Measurements from ENCODE around the gene TYRO3. TPM values are rescaled to one million over a fixed set of nuclear protein-coding genes. Genes with fewer than 3 reads are reported as not detected.
A peak's percentile ranks its signal among the peaks of the same experiment; 100 is the strongest.

TYRO3 gene
- total RNA-seq, 1 experiment from 2014 or later = 23.2 TPM

- H3K4me1 ChIP-seq = no peaks in the 10 kb centered on the region
- no peak for DNase-seq
- no peaks in the 10 kb centered on the region for H3K9me3 ChIP-seq (replicated peaks)
- no peak overlapping the region for H3K27ac ChIP-seq
- no peaks in the 10 kb centered on the region for H3K36me3 ChIP-seq
- no peak overlapping the region for H3K4me3 ChIP-seq
- H3K27me3 ChIP-seq = no peaks in the 10 kb centered on the region
Observed at GRCh38 chr15:41596972-41597371, 38.0 kb downstream of the TYRO3 start.

DNA sequence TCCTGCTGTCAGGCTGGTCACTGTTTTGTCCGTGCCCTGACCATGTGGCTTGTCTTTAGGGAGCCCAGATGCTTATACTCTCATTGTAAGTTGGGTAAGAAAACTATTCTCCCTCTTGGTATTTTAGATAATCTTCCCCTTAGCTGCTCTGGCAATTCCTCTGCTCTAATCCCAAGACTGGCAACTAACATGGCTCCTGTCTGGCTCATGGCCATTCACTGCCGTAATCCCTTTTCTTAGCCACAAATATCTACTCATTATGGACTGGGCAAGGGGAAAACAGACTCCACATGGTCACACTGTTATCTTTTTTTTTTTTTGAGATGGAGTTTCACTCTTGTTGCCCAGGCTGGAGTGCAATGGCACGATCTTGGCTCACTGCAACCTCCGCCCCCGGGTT, 38.8 kb downstream of the TYRO3 start:
- DNase-seq = no peak
- H3K4me3 ChIP-seq = no peak overlapping the region
- H3K4me1 ChIP-seq = no peaks in the 10 kb centered on the region
- no peaks in the 10 kb centered on the region for H3K9me3 ChIP-seq (replicated peaks)
- no peaks in the 10 kb centered on the region for H3K36me3 ChIP-seq
- no peak overlapping the region for H3K27ac ChIP-seq
- no peaks in the 10 kb centered on the region for H3K27me3 ChIP-seq

DNA sequence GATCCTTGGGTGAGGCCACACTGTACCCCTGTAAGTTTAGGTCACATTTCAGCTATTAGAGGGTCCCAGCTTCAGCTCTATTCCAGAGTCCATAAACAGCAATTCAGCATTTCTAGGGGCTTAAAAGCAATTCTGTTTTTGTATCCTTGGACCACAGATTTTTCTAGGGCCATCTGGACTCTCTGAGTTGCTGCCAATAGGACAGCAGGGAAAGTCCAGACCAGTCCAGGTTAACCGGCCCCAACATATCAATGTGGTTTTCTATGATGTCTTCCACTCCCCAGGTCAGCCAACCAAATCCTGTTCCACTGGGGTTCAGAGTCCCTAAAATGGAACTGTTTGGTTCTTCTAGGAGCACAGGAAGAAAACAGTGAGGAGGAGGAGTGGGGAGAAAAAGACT, 40.0 kb downstream of the TYRO3 start:
- H3K27me3 ChIP-seq = no peaks in the 10 kb centered on the region
- H3K36me3 ChIP-seq = no peaks in the 10 kb centered on the region
- DNase-seq = no peak
- H3K4me3 ChIP-seq = no peak overlapping the region
- no peaks in the 10 kb centered on the region for H3K9me3 ChIP-seq (replicated peaks)
- no peak overlapping the region for H3K27ac ChIP-seq
- H3K4me1 ChIP-seq = no peaks in the 10 kb centered on the region

GRCh38 chr15:41603411-41603935, 44.5 kb downstream of the TYRO3 start:
- no peak overlapping the region for H3K4me3 ChIP-seq
- H3K27me3 ChIP-seq = no peaks in the 10 kb centered on the region
- H3K36me3 ChIP-seq = no peaks in the 10 kb centered on the region
- H3K4me1 ChIP-seq = no peaks in the 10 kb centered on the region
- DNase-seq = no peak
- H3K9me3 ChIP-seq (replicated peaks) = no peaks in the 10 kb centered on the region
- H3K27ac ChIP-seq = no peak overlapping the region

DNA sequence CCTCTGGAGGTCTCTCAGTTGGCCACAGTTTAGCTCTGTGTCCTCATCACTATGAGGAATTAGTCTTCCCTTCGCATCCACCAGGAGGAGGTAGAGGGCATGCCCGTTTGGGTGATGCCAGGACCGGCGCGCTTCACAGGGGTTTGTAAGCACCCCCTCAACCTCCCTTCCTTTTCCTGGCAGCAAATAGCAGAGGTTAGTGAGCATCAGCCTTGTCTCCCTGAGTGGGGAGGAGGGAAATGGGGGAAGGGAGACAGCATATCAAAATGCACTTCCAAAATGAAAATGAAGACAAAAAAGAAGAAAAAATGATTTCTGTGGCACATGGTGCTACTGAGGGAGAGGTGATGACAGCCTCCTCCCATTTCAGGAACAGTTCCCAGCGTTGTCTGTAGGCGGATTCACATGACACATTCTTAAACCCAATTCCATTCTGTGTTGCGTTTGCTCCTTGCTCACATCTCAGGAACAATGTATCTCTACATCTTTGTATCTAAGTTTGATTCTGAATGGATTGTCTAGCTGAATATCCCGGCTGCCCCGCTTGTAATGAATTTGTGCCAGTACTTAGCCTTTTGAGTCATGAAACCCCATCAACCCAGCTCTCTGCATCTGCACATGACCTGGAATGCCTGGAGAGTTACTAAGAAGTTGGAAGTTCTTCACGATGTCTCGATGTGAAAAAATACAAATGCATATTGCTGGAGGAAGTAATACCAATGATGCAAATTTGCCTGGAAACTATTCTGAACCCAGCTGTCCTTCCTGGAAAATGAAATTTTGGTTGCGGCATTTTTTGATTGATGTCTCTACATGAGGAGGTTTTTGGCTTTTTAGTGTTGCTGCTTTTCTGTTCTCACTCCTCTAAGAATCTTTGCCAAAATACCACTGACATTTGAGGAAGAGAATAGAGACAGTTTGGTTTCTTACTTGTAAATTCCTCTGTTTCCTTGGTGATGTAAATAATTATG, 45.2 kb downstream of the TYRO3 start:
- DNase-seq = peak; percentile 78 to 85
- peak overlapping the region; percentile 4; the same call in 1 of the 2 replicates for H3K4me3 ChIP-seq
- no peaks in the 10 kb centered on the region for H3K9me3 ChIP-seq (replicated peaks)
- no peaks in the 10 kb centered on the region for H3K36me3 ChIP-seq
- H3K27ac ChIP-seq = no peak overlapping the region
- H3K4me1 ChIP-seq = no peaks in the 10 kb centered on the region
- H3K27me3 ChIP-seq = no peaks in the 10 kb centered on the region

GRCh38 chr15:41605566-41605965, 46.6 kb downstream of the TYRO3 start:
- H3K27ac ChIP-seq = no peak overlapping the region
- H3K4me1 ChIP-seq = peaks cover 7% of the 10 kb centered on the region; the same call in 1 of the 2 replicates
- no peak overlapping the region for H3K4me3 ChIP-seq
- H3K27me3 ChIP-seq = no peaks in the 10 kb centered on the region
- H3K36me3 ChIP-seq = no peaks in the 10 kb centered on the region
- no peak for DNase-seq
- no peaks in the 10 kb centered on the region for H3K9me3 ChIP-seq (replicated peaks)

DNA sequence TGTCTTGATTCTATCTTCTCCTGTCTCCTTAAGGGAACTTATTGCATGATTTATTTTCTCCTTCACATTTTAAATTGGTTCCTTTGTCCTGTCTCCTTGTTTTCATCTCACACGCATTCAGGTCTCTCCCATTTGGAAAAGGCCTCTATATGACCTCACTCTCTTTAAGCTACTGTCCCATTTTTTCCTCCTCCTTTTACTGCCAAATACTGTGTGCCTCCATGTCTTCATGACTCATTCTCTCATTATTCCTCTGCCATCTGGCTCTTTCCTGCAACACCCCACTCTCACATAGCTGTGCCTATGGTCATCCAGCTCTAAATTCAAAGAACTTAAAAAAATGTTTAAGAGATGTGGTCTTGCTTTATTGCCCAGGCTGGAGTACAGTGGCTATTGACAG, 48.0 kb downstream of the TYRO3 start:
- H3K4me1 ChIP-seq = peaks cover 7% of the 10 kb centered on the region; the same call in 1 of the 2 replicates
- H3K9me3 ChIP-seq (replicated peaks) = no peaks in the 10 kb centered on the region
- no peaks in the 10 kb centered on the region for H3K27me3 ChIP-seq
- no peak overlapping the region for H3K27ac ChIP-seq
- no peak overlapping the region for H3K4me3 ChIP-seq
- H3K36me3 ChIP-seq = no peaks in the 10 kb centered on the region
- DNase-seq = peak in 1 of 2 experiments; percentile 28

DNA sequence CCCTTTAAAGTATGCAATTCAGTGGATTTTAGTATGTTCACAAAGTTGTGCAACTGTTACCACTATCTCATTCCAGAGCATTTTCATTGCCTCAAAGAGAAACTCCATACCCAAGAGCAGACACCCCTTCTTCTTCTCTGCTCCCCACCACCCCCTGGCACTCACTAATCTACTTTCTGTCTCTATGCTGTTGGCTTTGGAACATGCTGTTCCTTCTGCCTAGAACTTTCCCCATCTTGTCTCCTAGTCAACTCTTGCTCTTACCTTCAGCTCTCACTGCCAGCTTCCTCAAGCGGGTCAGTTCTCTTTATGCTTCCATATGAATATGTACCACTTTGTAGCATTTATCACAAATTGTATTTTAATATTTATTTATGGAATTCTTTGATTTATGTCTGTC, 50.1 kb downstream of the TYRO3 start:
- no peak overlapping the region for H3K4me3 ChIP-seq
- H3K27ac ChIP-seq = no peak overlapping the region
- H3K4me1 ChIP-seq = peaks cover 7% of the 10 kb centered on the region; the same call in 1 of the 2 replicates
- H3K9me3 ChIP-seq (replicated peaks) = no peaks in the 10 kb centered on the region
- no peaks in the 10 kb centered on the region for H3K27me3 ChIP-seq
- DNase-seq = no peak
- no peaks in the 10 kb centered on the region for H3K36me3 ChIP-seq

DNA sequence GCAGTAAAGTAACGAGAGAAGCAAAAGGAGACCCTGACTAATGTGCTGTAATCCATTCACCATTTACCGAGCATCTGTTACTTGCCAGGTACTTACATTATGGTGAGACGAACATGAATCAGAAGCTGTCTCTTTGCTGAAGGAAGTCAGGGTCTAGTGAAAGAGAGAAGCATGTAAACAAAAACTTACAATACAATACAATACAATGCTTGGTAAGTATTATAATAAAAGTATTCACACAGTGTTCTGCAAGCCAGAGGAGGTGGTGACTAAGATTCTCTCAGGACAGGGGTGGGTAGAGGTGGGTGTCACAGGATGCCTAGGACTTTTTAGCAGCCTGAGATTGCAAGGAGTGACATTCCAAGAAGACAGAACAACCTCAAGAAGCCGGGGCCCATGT, 51.0 kb downstream of the TYRO3 start:
- Histone ChIP-seq H3K4me3 (peak overlapping the region; percentile 12; the same call in 1 of the 2 replicates), H3K9me3 (replicated peaks) (no peaks in the 10 kb centered on the region), H3K36me3 (no peaks in the 10 kb centered on the region), H3K4me1 (peaks cover 7% of the 10 kb centered on the region; the same call in 1 of the 2 replicates), H3K27me3 (no peaks in the 10 kb centered on the region), H3K27ac (peak overlapping the region; percentile 28)
- DNase-seq = peak in 1 of 2 experiments; percentile 68

DNA sequence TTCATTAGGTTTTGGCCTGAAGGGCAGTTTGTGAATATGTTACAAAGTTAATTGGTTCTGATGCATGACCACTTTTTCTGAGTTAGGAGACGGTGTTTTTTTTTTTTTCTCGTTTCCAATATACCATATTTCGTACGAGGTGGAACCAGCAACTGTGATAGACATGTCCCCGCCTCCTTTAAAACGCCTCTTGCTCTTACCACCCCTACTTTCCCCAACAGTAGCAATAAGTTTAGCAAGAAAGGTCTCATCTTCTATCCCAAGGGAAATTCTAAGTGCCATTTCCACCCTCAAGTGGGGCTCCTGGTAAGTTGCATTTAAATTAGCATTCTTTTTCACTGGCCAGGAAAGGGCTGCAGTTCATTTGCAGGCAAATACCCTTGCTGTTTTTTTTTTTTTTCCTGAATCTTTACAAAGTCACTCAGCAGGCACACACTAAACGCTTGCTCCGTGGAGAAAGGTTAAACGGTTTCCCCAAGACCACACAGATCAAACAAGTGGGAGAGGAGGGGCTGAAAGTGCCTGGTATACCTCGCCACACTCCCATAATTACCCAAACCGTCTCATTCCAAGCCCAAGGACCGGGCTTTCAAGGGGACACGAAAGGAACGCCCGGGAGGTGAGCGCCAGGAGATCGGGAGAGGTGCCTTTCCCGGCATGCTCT, 61.7 kb downstream of the TYRO3 start:
- Histone ChIP-seq H3K4me3 (peak overlapping the region; percentile 69), H3K4me1 (0 out of 2 replicates have a peak, but pooled peaks cover 3% of the 10 kb centered on the region), H3K27me3 (no peaks in the 10 kb centered on the region), H3K36me3 (no peaks in the 10 kb centered on the region), H3K27ac (peak overlapping the region; percentile 95), H3K9me3 (replicated peaks) (no peaks in the 10 kb centered on the region)
- peak in 1 of 2 experiments; percentile 34 for DNase-seq

DNA sequence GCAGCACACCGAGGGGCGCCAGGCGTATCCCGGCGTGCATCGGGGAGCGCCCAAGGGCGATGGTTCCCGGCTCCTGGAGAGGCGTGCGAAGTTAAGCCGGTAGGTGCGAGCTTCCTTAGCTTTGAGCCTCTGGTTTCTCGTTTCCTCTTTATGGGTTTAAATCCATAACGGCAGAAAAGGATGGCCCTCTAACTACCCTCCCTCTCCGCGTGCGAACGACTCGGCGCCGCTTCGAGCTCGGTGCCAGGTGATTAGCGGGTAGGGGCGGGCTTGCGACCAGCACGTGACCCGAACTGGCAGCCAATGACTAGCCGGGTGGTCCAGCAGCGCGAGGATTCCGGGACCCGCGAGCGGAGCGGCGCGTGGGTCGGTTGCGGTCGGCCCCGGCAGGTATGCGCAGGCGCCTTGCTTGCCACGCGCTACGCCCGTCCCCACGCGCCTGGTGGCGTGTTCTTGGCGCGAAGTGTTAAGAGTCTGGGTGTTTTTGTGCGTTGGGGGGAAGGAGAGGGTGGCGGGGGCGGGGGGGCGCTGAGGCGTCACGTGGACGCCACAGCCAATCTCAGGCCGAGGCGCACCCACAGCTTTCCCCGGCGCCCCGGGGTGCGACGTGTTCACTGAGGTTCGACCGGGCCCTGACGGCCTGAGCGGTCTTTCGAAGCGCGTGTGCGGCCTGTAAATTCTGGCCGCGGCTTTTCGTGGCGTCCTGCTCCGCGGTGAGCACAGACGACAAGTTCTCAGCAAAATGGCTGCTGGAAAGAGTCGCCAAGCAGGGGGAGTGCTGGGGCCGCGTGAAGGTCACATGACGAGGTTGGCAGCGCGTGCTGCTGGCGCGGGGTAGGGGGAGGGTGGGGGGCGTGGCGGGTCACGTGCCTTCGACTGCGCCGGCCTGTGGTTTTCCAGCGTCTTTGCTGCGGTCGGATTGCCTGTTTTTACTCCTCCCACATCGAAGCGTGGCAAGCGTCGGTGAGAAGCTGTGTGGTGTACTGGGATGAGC, 62.5 kb downstream of the TYRO3 start:
- Histone ChIP-seq H3K4me1 (0 out of 2 replicates have a peak, but pooled peaks cover 3% of the 10 kb centered on the region), H3K36me3 (no peaks in the 10 kb centered on the region), H3K27ac (peak overlapping the region; percentile 95), H3K27me3 (no peaks in the 10 kb centered on the region), H3K4me3 (peak overlapping the region; percentile 69), H3K9me3 (replicated peaks) (no peaks in the 10 kb centered on the region)
- peak; percentile 92 for DNase-seq

DNA sequence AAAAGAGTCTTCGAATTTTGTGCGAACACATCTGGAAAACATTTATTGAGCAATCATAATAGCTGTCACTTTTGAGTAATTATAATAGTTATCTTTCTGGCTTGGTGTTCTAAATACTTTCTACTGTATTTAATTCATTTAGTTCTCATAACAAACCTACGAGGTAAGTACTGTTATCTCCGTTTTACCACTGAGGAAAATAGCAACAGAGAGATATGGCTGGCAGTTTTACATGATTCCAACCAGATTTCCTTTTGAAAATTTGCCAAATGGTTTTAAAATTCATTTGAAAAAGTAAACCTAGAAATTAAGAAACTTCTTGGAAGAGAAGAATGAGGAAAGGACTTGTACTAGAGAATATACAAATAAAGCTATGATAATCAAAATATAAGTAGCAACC, 63.9 kb downstream of the TYRO3 start:
- Histone ChIP-seq H3K4me3 (no peak overlapping the region), H3K27me3 (no peaks in the 10 kb centered on the region), H3K4me1 (0 out of 2 replicates have a peak, but pooled peaks cover 3% of the 10 kb centered on the region), H3K9me3 (replicated peaks) (no peaks in the 10 kb centered on the region), H3K36me3 (no peaks in the 10 kb centered on the region), H3K27ac (no peak overlapping the region)
- no peak for DNase-seq

GRCh38 chr15:41627203-41627602, 68.2 kb downstream of the TYRO3 start:
- H3K9me3 ChIP-seq (replicated peaks) = no peaks in the 10 kb centered on the region
- H3K27ac ChIP-seq = no peak overlapping the region
- no peaks in the 10 kb centered on the region for H3K27me3 ChIP-seq
- no peak for DNase-seq
- H3K4me1 ChIP-seq = peaks cover 7% of the 10 kb centered on the region; the same call in 1 of the 2 replicates
- no peaks in the 10 kb centered on the region for H3K36me3 ChIP-seq
- H3K4me3 ChIP-seq = no peak overlapping the region

GRCh38 chr15:41629463-41629862, 70.5 kb downstream of the TYRO3 start:
- peak; percentile 14 to 38 for DNase-seq
- no peaks in the 10 kb centered on the region for H3K27me3 ChIP-seq
- no peak overlapping the region for H3K4me3 ChIP-seq
- peaks cover 7% of the 10 kb centered on the region; the same call in 1 of the 2 replicates for H3K4me1 ChIP-seq
- no peak overlapping the region for H3K27ac ChIP-seq
- no peaks in the 10 kb centered on the region for H3K36me3 ChIP-seq
- no peaks in the 10 kb centered on the region for H3K9me3 ChIP-seq (replicated peaks)
